ENCODE data around the gene FASN. TPM values are rescaled to one million over a fixed set of nuclear protein-coding genes. Genes with fewer than 3 reads are reported as not detected.

Gene FASN
- total RNA-seq, 6 experiments from 2014 or later: 76.5 to 290 (median 217) TPM

- ATAC-seq (no peak), DNase-seq (no peak)
- Histone ChIP-seq H3K36me3 (peaks cover 0 to 16% (median 0%) of the 10 kb centered on the region in 4 donors), H3K9me3 (no peaks in the 10 kb centered on the region), H3K27me3 (no peaks in the 10 kb centered on the region), H3K4me1 (peaks cover 0 to 47% (median 16%) of the 10 kb centered on the region in 4 donors), H3K27ac (peak overlapping the region in 2 of 3 donors; percentile 56 to 89), H3K4me3 (peak overlapping the region in 2 of 3 donors; percentile 29 to 81)
- 4% methylated on average over 10 of the region's 10 CpGs for WGBS (ENCODE audit: insufficient coverage, low coverage, low lambda C conversion rate, missing lambda C conversion rate)
- TF ChIP-seq, protein P1, sequence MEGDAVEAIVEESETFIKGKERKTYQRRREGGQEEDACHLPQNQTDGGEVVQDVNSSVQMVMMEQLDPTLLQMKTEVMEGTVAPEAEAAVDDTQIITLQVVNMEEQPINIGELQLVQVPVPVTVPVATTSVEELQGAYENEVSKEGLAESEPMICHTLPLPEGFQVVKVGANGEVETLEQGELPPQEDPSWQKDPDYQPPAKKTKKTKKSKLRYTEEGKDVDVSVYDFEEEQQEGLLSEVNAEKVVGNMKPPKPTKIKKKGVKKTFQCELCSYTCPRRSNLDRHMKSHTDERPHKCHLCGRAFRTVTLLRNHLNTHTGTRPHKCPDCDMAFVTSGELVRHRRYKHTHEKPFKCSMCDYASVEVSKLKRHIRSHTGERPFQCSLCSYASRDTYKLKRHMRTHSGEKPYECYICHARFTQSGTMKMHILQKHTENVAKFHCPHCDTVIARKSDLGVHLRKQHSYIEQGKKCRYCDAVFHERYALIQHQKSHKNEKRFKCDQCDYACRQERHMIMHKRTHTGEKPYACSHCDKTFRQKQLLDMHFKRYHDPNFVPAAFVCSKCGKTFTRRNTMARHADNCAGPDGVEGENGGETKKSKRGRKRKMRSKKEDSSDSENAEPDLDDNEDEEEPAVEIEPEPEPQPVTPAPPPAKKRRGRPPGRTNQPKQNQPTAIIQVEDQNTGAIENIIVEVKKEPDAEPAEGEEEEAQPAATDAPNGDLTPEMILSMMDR (IDR thresholded peaks at IDR 0.05): no peak
- TF ChIP-seq POLR2A (IDR thresholded peaks at IDR 0.05): no peak
- intact Hi-C loops (cut with DNase I): loop anchor here (10.0 kb wide), 2 partner anchors 47 to 57 kb away; partner anchors contain the start of gene FASN (in 1 of the 2)
These were observed 60.2 kb downstream of the FASN start for GRCh38 chr17:82037889-82038195.

GRCh38 chr17:82037092-82037888 is 60.7 kb downstream of the FASN start, which contains the start of gene DCXR:
TSS of gene DCXR (minus strand) at chr17:82037697. CDS start at chr17:82037682, 15 bp downstream.
- under 1% methylated on average over 38 of the region's 92 CpGs for WGBS (ENCODE audit: insufficient coverage, low coverage, low lambda C conversion rate, missing lambda C conversion rate)

GRCh38 chr17:82036634-82037091 is 61.4 kb downstream of the FASN start:
- DNase-seq (no peak), ATAC-seq (no peak)
- WGBS (ENCODE audit: insufficient coverage, low coverage, low lambda C conversion rate, missing lambda C conversion rate): no CpG with 5 or more reads among the region's 23 CpGs
- no peaks in the 10 kb centered on the region for H3K9me3 ChIP-seq
- peaks cover 0 to 16% (median 0%) of the 10 kb centered on the region in 4 donors for H3K36me3 ChIP-seq
- intact Hi-C loops (cut with DNase I): loop anchor here (10.0 kb wide), 2 partner anchors 48 to 58 kb away; partner anchors contain the start of gene FASN (in 1 of the 2)
- peak overlapping the region; percentile 68 to 97 (median 81) for H3K4me3 ChIP-seq
- peaks cover 0 to 52% (median 18%) of the 10 kb centered on the region in 4 donors for H3K4me1 ChIP-seq
- TF ChIP-seq, protein P1 (IDR thresholded peaks at IDR 0.05): no peak
- no peak for TF ChIP-seq POLR2A (IDR thresholded peaks at IDR 0.05)
- H3K27ac ChIP-seq: peak overlapping the region; percentile 84 to 89 (median 89)
- no peaks in the 10 kb centered on the region for H3K27me3 ChIP-seq

More at GRCh38 chr17:82037092-82037888, 60.7 kb downstream of the FASN start, which contains the start of gene DCXR:
- peaks cover 0 to 16% (median 0%) of the 10 kb centered on the region in 4 donors for H3K36me3 ChIP-seq
- H3K4me3 ChIP-seq: peak within 1 kb of the TSS; percentile 68 to 97 (median 81)
- DNase-seq (peak; percentile 98 to 99 (median 99)), ATAC-seq (peak; percentile 78 to 88 (median 81))
- H3K27me3 ChIP-seq: no peaks in the 10 kb centered on the region
- intact Hi-C loops (cut with DNase I): loop anchor here (10.0 kb wide), 2 partner anchors 48 to 58 kb away; partner anchors contain the start of gene FASN (in 1 of the 2)
- peaks cover 0 to 48% (median 16%) of the 10 kb centered on the region in 4 donors for H3K4me1 ChIP-seq
- H3K27ac ChIP-seq: peak within 1 kb of the TSS; percentile 84 to 89 (median 89)
- no peaks in the 10 kb centered on the region for H3K9me3 ChIP-seq
- TF ChIP-seq POLR2A (IDR thresholded peaks at IDR 0.05): peak; percentile 99
- TF ChIP-seq, protein P1 (IDR thresholded peaks at IDR 0.05): peak; percentile 66 to 92 (median 79)

DNA sequence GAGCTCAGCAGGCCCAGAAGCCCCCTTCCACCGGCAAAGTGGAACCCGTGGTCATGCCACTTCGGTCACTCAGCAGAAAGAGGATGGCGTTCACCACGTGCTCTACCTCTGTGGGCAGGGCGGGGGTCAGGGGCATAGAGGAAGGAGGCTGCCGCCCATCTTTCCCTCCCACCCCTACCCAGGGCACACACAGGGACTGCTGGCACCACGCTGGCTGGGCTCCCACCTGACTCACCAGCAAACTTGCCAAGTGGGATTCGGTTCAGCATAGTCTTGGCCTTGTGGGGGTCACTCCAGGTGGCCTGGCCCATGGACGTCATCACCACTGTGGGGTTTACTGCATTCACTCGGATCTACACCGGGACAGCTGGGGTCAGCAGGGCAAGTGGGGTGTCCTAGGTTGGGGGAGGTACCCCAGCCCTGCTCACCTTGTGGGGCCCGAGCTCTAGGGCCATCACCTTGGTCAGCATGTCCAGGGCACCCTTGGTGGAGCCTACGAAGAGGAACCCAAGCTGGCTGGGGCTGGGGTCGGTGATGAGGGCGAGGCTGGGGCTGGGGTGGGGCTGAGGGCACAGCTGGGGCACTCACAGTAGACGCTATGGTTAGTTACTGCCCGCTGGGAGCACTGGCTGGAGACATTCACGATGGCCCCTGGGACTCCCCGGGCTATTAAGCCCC is 61.9 kb downstream of the FASN start:
- Histone ChIP-seq H3K9me3 (no peaks in the 10 kb centered on the region), H3K4me3 (peak overlapping the region; percentile 68 to 97 (median 81)), H3K36me3 (peaks cover 0 to 16% (median 0%) of the 10 kb centered on the region in 4 donors), H3K27ac (peak overlapping the region in 1 of 3 donors; percentile 89), H3K4me1 (peaks cover 0 to 50% (median 15%) of the 10 kb centered on the region in 4 donors), H3K27me3 (no peaks in the 10 kb centered on the region)
- no peak for TF ChIP-seq POLR2A (IDR thresholded peaks at IDR 0.05)
- TF ChIP-seq, protein P1 (IDR thresholded peaks at IDR 0.05): no peak
- peak in 1 of 3 donors; percentile 67 for DNase-seq
- ATAC-seq: peak in 1 of 4 donors; percentile 3
- 42% methylated on average over 6 of the region's 20 CpGs for WGBS (ENCODE audit: insufficient coverage, low coverage, low lambda C conversion rate, missing lambda C conversion rate)
- intact Hi-C loops (cut with DNase I): loop anchor here (10.0 kb wide), 2 partner anchors 49 to 59 kb away; partner anchors contain the start of gene FASN (in 1 of the 2)

Measured in right lobe of liver (tissue), 6 donors.